Spleen (tissue), 11 donors: ENCODE measurements around the gene ZNF784. TPM values are rescaled to one million over a fixed set of nuclear protein-coding genes. Genes with fewer than 3 reads are reported as not detected.

Experiments
- DNase-seq: peaks from one replicate; pipeline ENCODE4 v3.0.0-alpha.2; 2020
- H3K27ac ChIP-seq, 8 donors: fragments of 200-600 bp; sonication (generic) in 7 of 8; 1 replicate in 4 of 8; 2 replicates in 4 of 8; pipeline versions ENCODE4 v1.5.0 to v1.8.0; 2016 to 2021; ENCODE audit warnings: inconsistent platforms in 4 of 8, mild to moderate bottlenecking in 4 of 8, moderate library complexity in 1 of 8
- H3K27me3 ChIP-seq, 7 donors: fragments of 200-600 bp; sonication (generic) in 6 of 7; replicated peaks in 1 of 7; 1 replicate in 4 of 7; 2 replicates in 3 of 7; pipeline versions ENCODE4 v1.5.0 to v1.8.0; 2016 to 2021; ENCODE audit warnings: inconsistent platforms in 3 of 7, mild to moderate bottlenecking in 1 of 7
- H3K36me3 ChIP-seq, 6 donors: fragments of 200-600 bp; sonication (generic) in 5 of 6; 1 replicate in 4 of 6; 2 replicates in 2 of 6; pipeline versions ENCODE4 v1.5.0 to v1.8.0; 2016 to 2021; ENCODE audit warnings: inconsistent platforms in 2 of 6
- H3K4me1 ChIP-seq, 6 donors: fragments of 200-600 bp; sonication (generic) in 5 of 6; 1 replicate in 3 of 6; 2 replicates in 3 of 6; pipeline versions ENCODE4 v1.5.0 to v1.8.0; 2016 to 2021; ENCODE audit warnings: inconsistent platforms in 3 of 6
- H3K4me3 ChIP-seq, 8 donors: fragments of 200-600 bp; sonication (generic) in 7 of 8; 1 replicate in 4 of 8; 2 replicates in 4 of 8; pipeline versions ENCODE4 v1.5.0 to v1.8.0; 2016 to 2021; ENCODE audit warnings: inconsistent platforms in 4 of 8, mild to moderate bottlenecking in 4 of 8, moderate library complexity in 2 of 8
- H3K9me3 ChIP-seq, 8 donors: fragments of 200-600 bp; sonication (generic) in 7 of 8; 1 replicate in 4 of 8; 2 replicates in 4 of 8; pipeline versions ENCODE4 v1.5.0 to v1.8.0; 2016 to 2021; ENCODE audit warnings: inconsistent platforms in 4 of 8
- POLR2A ChIP-seq, 3 donors: fragments of 450-650 bp; IDR thresholded peaks; one replicate each; pipeline ENCODE4 v1.5.1; 2017; ENCODE audit warnings: antibody characterized with exemption in 3 of 3, mild to moderate bottlenecking in 1 of 3
- POLR2AphosphoS5 ChIP-seq, 3 donors: sonication (generic); formaldehyde crosslinking; IDR thresholded peaks; one replicate each; pipeline ENCODE4 v1.5.1; 2017; ENCODE audit warnings: antibody characterized with exemption in 3 of 3
- WGBS, 5 donors: extraction: QIAGEN DNeasy Blood & Tissue Kit in 3 of 5; methylation state at CpG; one replicate each; pipeline versions ENCODE4 v1.1.5 to v1.1.7; 2013 to 2018; 5-methylcytosine and 5-hydroxymethylcytosine counted together
- intact Hi-C: fragments of 100-400 bp; cut with DNase I; formaldehyde crosslinking; loops from one replicate; pipeline ENCODE4 v1.15.0; 2023; ENCODE audit warnings: low total_unique reads
- polyA plus RNA-seq, 3 donors: library from polyadenylated mRNA; stranded (reverse); fragments of 200-250 nt; gene quantifications; one replicate each; pipeline ENCODE4 v1.2.1, GENCODE V29; 2013
- total RNA-seq, 7 donors: library from RNA; depleted of rRNA in 3 of 7; stranded (reverse); fragments of >200 nt in 3 of 7; fragmentation: NEBNext Ultra II Directional in 4 of 7; extraction: Animal tissue kit (Norgen Biotek cat#: 25700) in 4 of 7; gene quantifications; one replicate each; pipeline versions ENCODE4 v1.1.0 to v1.2.1, GENCODE V29; 2016 to 2021
- TF ChIP-seq, protein P1 (sequence below), 11 experiments: fragments of 200-600 bp in 7 of 11; fragments of 450-650 bp in 4 of 11; sonication (generic) in 4 of 11; IDR thresholded peaks in 8 of 11; conservative IDR thresholded peaks in 3 of 11; 1 replicate in 7 of 11; 2 replicates in 4 of 11; pipeline versions ENCODE4 v1.4.0 to v1.8.0; 2016 to 2021; ENCODE audit warnings: antibody characterized with exemption in 11 of 11, inconsistent platforms in 4 of 11, mild to moderate bottlenecking in 1 of 11
- donor health status: healthy with polysubstance abuse.
- donor health status: DM: no; HTN: no; CAD: no; lungs with moderate emphysema.
- donor health status: DM: no; HTN: no; CAD: no.
- donor health status: Bipolar disorder and iron deficiency.
- donor health status: healthy.
- donor health status: DM: no; HTN: no; CAD: no.
- donor health status: DM: yes; HTN: yes; CAD: no.

Gene ZNF784
- total and polyA plus RNA-seq, 10 donors, result 3.3 to 10.0 (median 6.7) TPM

DNA sequence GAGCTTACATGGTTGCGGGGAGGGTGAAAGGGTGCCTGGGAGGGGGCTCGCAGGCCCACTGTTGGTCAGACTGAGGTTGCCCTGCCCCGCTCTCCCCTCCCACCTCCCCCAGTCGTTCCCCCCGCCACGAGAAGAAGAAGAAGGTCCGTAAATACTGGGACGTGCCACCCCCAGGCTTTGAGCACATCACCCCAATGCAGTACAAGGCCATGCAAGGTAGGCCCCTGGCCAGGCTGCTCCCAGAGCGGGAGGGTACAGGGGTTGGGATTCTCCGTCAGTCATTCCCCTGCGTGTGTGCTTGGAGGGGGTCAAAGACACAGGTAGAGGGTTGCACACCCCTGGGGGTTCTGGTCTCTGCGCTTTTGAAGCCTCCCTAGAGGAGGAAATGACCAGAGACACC, 36.0 kb upstream of the ZNF784 start:
- intact Hi-C loops, result no loop called here
- H3K27ac ChIP-seq, result peak overlapping the region in 3 of 8 donors; percentile 27 to 51 (median 40)
- no peaks in the 10 kb centered on the region for H3K9me3 ChIP-seq
- H3K27me3 ChIP-seq, result no peaks in the 10 kb centered on the region
- WGBS, 5 donors, result 84 to 95% (median 91%) methylated on average over 8 to 12 of the region's 12 CpGs
- DNase-seq, result no peak
- H3K4me1 ChIP-seq, result peaks cover 37 to 85% (median 51%) of the 10 kb centered on the region in 6 donors
- no peak overlapping the region for H3K4me3 ChIP-seq
- no peak for TF ChIP-seq POLR2AphosphoS5 (IDR thresholded peaks at IDR 0.05)
- TF ChIP-seq, protein P1, sequence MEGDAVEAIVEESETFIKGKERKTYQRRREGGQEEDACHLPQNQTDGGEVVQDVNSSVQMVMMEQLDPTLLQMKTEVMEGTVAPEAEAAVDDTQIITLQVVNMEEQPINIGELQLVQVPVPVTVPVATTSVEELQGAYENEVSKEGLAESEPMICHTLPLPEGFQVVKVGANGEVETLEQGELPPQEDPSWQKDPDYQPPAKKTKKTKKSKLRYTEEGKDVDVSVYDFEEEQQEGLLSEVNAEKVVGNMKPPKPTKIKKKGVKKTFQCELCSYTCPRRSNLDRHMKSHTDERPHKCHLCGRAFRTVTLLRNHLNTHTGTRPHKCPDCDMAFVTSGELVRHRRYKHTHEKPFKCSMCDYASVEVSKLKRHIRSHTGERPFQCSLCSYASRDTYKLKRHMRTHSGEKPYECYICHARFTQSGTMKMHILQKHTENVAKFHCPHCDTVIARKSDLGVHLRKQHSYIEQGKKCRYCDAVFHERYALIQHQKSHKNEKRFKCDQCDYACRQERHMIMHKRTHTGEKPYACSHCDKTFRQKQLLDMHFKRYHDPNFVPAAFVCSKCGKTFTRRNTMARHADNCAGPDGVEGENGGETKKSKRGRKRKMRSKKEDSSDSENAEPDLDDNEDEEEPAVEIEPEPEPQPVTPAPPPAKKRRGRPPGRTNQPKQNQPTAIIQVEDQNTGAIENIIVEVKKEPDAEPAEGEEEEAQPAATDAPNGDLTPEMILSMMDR (IDR thresholded peaks at IDR 0.05 in 8 of 11, conservative IDR thresholded peaks at IDR 0.05 in 3 of 11), result no peak
- no peak for TF ChIP-seq POLR2A (IDR thresholded peaks at IDR 0.05)
- H3K36me3 ChIP-seq, result peaks cover 3 to 74% (median 58%) of the 10 kb centered on the region in 6 donors

DNA sequence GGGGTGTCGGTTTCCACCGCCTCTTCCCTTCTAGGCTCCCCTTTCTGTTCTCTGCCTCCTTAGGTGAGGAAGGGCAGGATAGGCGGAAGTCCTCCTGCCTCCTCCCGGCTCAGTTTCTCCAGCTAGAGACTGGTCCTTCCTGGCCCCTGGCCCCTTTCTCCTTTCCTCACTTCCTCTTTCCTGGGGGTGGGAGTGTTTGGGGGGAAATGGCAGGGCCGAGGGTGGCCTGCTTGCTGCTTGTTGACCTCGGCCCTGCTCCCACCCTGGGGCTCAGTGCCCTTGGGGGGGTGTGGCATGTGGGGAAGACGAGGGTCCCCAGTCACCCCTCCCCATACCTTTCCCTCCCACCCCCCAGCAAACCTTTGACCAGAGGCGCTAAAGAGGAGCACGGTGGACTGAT, 35.5 kb upstream of the ZNF784 start:
- intact Hi-C loops, result no loop called here
- DNase-seq, result no peak
- 51 to 65% (median 55%) methylated on average over 9 of the region's 9 CpGs for WGBS, 5 donors

DNA sequence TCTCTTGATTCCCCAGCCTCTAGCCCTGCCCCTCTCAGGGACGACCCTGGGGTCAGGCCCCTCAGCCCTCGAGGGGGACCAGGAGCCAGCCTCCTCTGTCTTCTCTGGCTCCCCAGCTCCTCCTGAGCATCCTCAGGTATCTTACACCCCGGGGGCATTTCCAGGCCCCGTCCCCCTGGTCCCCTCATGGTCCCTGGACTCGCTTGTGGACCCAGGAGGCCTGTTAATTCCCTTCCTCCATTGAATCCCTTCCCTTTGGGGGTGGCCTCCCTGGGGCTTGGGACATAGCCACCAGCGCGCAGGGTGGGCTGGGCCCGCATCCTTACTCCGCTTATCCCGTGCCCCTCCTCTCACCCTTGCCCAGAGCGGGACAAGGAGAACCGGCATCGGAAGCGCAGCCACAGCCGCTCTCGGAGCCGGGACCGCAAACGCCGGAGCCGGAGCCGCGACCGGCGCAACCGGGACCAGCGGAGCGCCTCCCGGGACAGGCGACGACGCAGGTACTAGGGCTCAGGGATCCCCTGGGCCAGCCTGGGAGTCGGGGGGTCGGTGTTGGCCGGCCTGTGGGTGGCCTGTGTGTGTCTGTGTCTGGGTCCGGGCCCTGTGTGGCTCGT, 34.6 kb upstream of the ZNF784 start:
- no peak for DNase-seq
- Histone ChIP-seq H3K36me3 (peaks cover 3 to 59% (median 48%) of the 10 kb centered on the region in 6 donors), H3K27ac (peak overlapping the region in 2 of 8 donors; percentile 40 to 51), H3K9me3 (no peaks in the 10 kb centered on the region), H3K4me3 (peak overlapping the region in 2 of 8 donors; percentile 84 to 99), H3K27me3 (no peaks in the 10 kb centered on the region), H3K4me1 (peaks cover 37 to 84% (median 51%) of the 10 kb centered on the region in 6 donors)
- 88 to 95% (median 91%) methylated on average over 33 to 37 of the region's 37 CpGs for WGBS, 5 donors
- TF ChIP-seq, protein P1 (IDR thresholded peaks at IDR 0.05 in 8 of 11, conservative IDR thresholded peaks at IDR 0.05 in 3 of 11), result no peak
- TF ChIP-seq POLR2A (IDR thresholded peaks at IDR 0.05), result no peak
- TF ChIP-seq POLR2AphosphoS5 (IDR thresholded peaks at IDR 0.05), result peak in 1 of 3 donors; percentile 57
- intact Hi-C loops, result no loop called here

More for the DNA sequence above, 35.5 kb upstream of the ZNF784 start:
- no peak overlapping the region for H3K4me3 ChIP-seq
- H3K9me3 ChIP-seq, result no peaks in the 10 kb centered on the region
- TF ChIP-seq POLR2AphosphoS5 (IDR thresholded peaks at IDR 0.05), result no peak
- TF ChIP-seq, protein P1 (IDR thresholded peaks at IDR 0.05 in 8 of 11, conservative IDR thresholded peaks at IDR 0.05 in 3 of 11), result no peak
- no peak for TF ChIP-seq POLR2A (IDR thresholded peaks at IDR 0.05)
- peaks cover 37 to 86% (median 51%) of the 10 kb centered on the region in 6 donors for H3K4me1 ChIP-seq
- peak overlapping the region in 5 of 8 donors; percentile 1 to 51 (median 27) for H3K27ac ChIP-seq
- no peaks in the 10 kb centered on the region for H3K27me3 ChIP-seq
- H3K36me3 ChIP-seq, result peaks cover 3 to 68% (median 56%) of the 10 kb centered on the region in 6 donors

DNA sequence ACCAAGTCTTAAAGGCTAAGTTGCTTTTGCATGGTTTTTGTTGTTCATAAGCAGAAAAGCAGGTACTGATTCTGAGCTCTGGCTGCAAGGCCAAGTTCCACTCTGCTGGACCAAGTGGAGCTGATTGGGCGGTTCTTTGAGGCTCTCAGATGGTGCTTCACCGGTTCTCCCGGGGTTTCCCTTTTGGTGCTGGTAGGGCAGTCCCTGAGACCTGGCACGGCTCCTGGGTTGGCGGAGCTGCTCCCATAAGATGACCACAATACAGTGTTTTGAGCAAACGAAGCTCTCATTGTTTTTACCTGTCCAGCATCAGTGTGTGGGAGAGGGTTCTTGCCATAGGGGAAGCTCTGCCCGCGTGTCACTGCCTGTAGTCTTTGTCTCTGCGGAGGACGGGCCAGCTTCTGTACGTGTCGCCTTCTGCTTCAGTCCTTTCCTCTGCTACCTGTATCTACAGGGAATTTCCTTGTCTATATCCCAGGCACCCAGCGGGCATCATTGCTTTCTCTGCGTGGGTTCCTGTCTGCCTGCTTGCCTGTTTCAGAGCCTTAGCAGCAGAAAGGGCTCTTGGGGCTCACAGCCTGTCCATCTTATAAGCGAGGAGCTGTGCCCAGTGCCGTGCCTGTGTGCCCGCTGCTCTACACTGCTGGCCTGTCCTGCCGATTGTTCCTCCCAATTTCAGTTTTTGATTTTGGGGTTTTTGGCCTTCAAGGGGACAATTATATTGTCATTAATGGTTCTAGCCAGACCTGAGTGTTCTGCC, 32.8 kb upstream of the ZNF784 start:
- Histone ChIP-seq H3K36me3 (peaks cover 0 to 49% (median 31%) of the 10 kb centered on the region in 6 donors), H3K4me1 (peaks cover 37 to 82% (median 62%) of the 10 kb centered on the region in 6 donors), H3K27me3 (no peaks in the 10 kb centered on the region), H3K4me3 (peak overlapping the region; percentile 75 to 100 (median 88)), H3K9me3 (no peaks in the 10 kb centered on the region), H3K27ac (peak overlapping the region in 3 of 8 donors; percentile 2 to 40 (median 37))
- TF ChIP-seq, protein P1 (IDR thresholded peaks at IDR 0.05 in 8 of 11, conservative IDR thresholded peaks at IDR 0.05 in 3 of 11), result no peak
- TF ChIP-seq POLR2AphosphoS5 (IDR thresholded peaks at IDR 0.05) (no peak), POLR2A (IDR thresholded peaks at IDR 0.05) (no peak)
- no peak for DNase-seq
- WGBS, 5 donors, result 36 to 54% (median 41%) methylated on average over 17 to 18 of the region's 18 CpGs
- intact Hi-C loops, result no loop called here
